ELR (cell line): Measurements from ENCODE around the gene LTO1.

Experiments
- DNase-seq: peaks from one replicate; pipeline ENCODE4 v3.0.0-alpha.2; 2015; ENCODE audit warnings: low read depth

The LTO1 gene

GRCh38 chr11:69644962-69645675, 30.0 kb downstream of the LTO1 start:
- DNase-seq, result no peak

GRCh38 chr11:69644071-69644961, 30.8 kb downstream of the LTO1 start:
- DNase-seq, result peak; percentile 78

GRCh38 chr11:69643646-69644045, 31.5 kb downstream of the LTO1 start:
- no peak for DNase-seq

GRCh38 chr11:69642913-69643632, 32.1 kb downstream of the LTO1 start:
- DNase-seq, result peak; percentile 77

- no peak for DNase-seq
Measured at GRCh38 chr11:69642549-69642912, 32.6 kb downstream of the LTO1 start.

- DNase-seq, result no peak
Measured at GRCh38 chr11:69641681-69642548, 33.2 kb downstream of the LTO1 start.

- peak; percentile 94 for DNase-seq
Measured at GRCh38 chr11:69640995-69641581, 34.1 kb downstream of the LTO1 start, which contains the start of gene CCND1. Gene CCND1 (plus strand): TSS chr11:69641156. CDS start chr11:69641314, 158 bp downstream.

GRCh38 chr11:69640260-69640994, 34.7 kb downstream of the LTO1 start:
- peak; percentile 70 for DNase-seq

- DNase-seq, result no peak
Measured at GRCh38 chr11:69639831-69640230, 35.3 kb downstream of the LTO1 start.

GRCh38 chr11:69638941-69639681, 36.0 kb downstream of the LTO1 start:
- peak; percentile 99 for DNase-seq

- peak; percentile 86 for DNase-seq
Measured at GRCh38 chr11:69637941-69638871, 36.9 kb downstream of the LTO1 start.

GRCh38 chr11:69637198-69637940, 37.8 kb downstream of the LTO1 start:
- no peak for DNase-seq

- peak; percentile 93 for DNase-seq
Measured at GRCh38 chr11:69636512-69637197, 38.5 kb downstream of the LTO1 start.

GRCh38 chr11:69635804-69636511, 39.2 kb downstream of the LTO1 start:
- no peak for DNase-seq

- DNase-seq, result no peak
Measured at GRCh38 chr11:69635195-69635594, 40.0 kb downstream of the LTO1 start.

GRCh38 chr11:69634590-69634989, 40.6 kb downstream of the LTO1 start:
- no peak for DNase-seq

GRCh38 chr11:69634069-69634468, 41.1 kb downstream of the LTO1 start:
- DNase-seq, result no peak
